H9 (cell line): Measurements from ENCODE around the gene RAB22A. TPM values are rescaled to one million over a fixed set of nuclear protein-coding genes. Genes with fewer than 3 reads are reported as not detected.
A peak's percentile ranks its signal among the peaks of the same experiment; 100 is the strongest.

Source experiments
- DNase-seq: peaks from one replicate; pipeline ENCODE4 v3.0.0-alpha.2; 2017
- H2AFZ ChIP-seq: one replicate; pipeline ENCODE4 v1.6.1; 2013; ENCODE audit warnings: mild to moderate bottlenecking, low read length, control low read depth, moderate library complexity
- H2AK5ac ChIP-seq: 2 replicates; pipeline ENCODE4 v1.6.1; 2013; ENCODE audit warnings: low read length, control low read depth, mixed read lengths; ENCODE audit not compliant: insufficient read length
- H2BK120ac ChIP-seq: one replicate; pipeline ENCODE4 v1.6.1; 2013; ENCODE audit warnings: low read depth, mild to moderate bottlenecking, low read length, control low read depth, inconsistent platforms; ENCODE audit not compliant: poor library complexity, severe bottlenecking
- H2BK12ac ChIP-seq: 2 replicates; pipeline ENCODE4 v1.6.1; 2013; ENCODE audit warnings: low read length, control low read depth, mixed read lengths, low read depth; ENCODE audit not compliant: insufficient read length
- H2BK15ac ChIP-seq: 2 replicates; pipeline ENCODE4 v1.6.1; 2013; ENCODE audit warnings: low read depth, low read length, control low read depth
- H2BK20ac ChIP-seq: one replicate; pipeline ENCODE4 v1.6.1; 2013; ENCODE audit warnings: low read depth, mild to moderate bottlenecking, low read length, control low read depth, inconsistent platforms; ENCODE audit not compliant: poor library complexity, severe bottlenecking
- H2BK5ac ChIP-seq: 2 replicates; pipeline ENCODE4 v1.6.1; 2013; ENCODE audit warnings: low read length, control low read depth, mixed read lengths; ENCODE audit not compliant: insufficient read length
- H3K14ac ChIP-seq: 2 replicates; pipeline ENCODE4 v1.6.1; 2013; ENCODE audit warnings: low read length, control low read depth; ENCODE audit not compliant: insufficient read depth
- H3K18ac ChIP-seq: 2 replicates; pipeline ENCODE4 v1.6.1; 2013; ENCODE audit warnings: low read depth, mild to moderate bottlenecking, mixed read lengths, low read length, control low read depth; ENCODE audit not compliant: insufficient read length
- H3K23ac ChIP-seq: 2 replicates; pipeline ENCODE4 v1.6.1; 2013; ENCODE audit warnings: low read length, control low read depth, mixed read lengths, low read depth; ENCODE audit not compliant: insufficient read length
- H3K23me2 ChIP-seq: 2 replicates; pipeline ENCODE4 v1.6.1; 2013; ENCODE audit warnings: low read depth, mild to moderate bottlenecking, mixed read lengths, low read length, control low read depth; ENCODE audit not compliant: insufficient read length, poor library complexity, severe bottlenecking
- H3K27ac ChIP-seq: 2 replicates; pipeline ENCODE4 v1.5.1; 2013; ENCODE audit warnings: low read length, control low read depth, mixed read lengths, low read depth; ENCODE audit not compliant: insufficient read length
- H3K27me3 ChIP-seq: 2 replicates; pipeline ENCODE4 v1.6.1; 2013; ENCODE audit warnings: low read length, control low read depth, inconsistent platforms; ENCODE audit not compliant: insufficient read depth
- H3K4ac ChIP-seq: 2 replicates; pipeline ENCODE4 v1.6.1; 2013; ENCODE audit warnings: low read depth, mild to moderate bottlenecking, control low read depth, inconsistent platforms, low read length, moderate library complexity
- H3K4me1 ChIP-seq: 2 replicates; pipeline ENCODE4 v1.6.1; 2013; ENCODE audit warnings: low read length, control low read depth, inconsistent platforms; ENCODE audit not compliant: insufficient read depth
- H3K4me2 ChIP-seq: 2 replicates; pipeline ENCODE4 v1.6.1; 2013; ENCODE audit warnings: low read length, control low read depth, mixed read lengths; ENCODE audit not compliant: insufficient read length, insufficient read depth
- H3K56ac ChIP-seq: 2 replicates; pipeline ENCODE4 v1.6.1; 2013; ENCODE audit warnings: low read depth, mild to moderate bottlenecking, mixed read lengths, low read length, control low read depth; ENCODE audit not compliant: insufficient read length
- H3K79me1 ChIP-seq: 2 replicates; pipeline ENCODE4 v1.6.1; 2013; ENCODE audit warnings: low read depth, mild to moderate bottlenecking, moderate library complexity, low read length, control low read depth, inconsistent platforms; ENCODE audit not compliant: insufficient read depth, poor library complexity, severe bottlenecking
- H3K79me2 ChIP-seq: 2 replicates; pipeline ENCODE4 v1.6.1; 2013; ENCODE audit warnings: low read length, control low read depth, inconsistent platforms; ENCODE audit not compliant: insufficient read depth
- H3K9ac ChIP-seq: 2 replicates; pipeline ENCODE4 v1.6.1; 2013; ENCODE audit warnings: low read length, control low read depth, mixed read lengths; ENCODE audit not compliant: insufficient read length; ENCODE audit errors: extremely low read depth
- H3K9me3 ChIP-seq: one replicate; pipeline ENCODE4 v1.6.1; 2013; ENCODE audit warnings: low read depth, low read length, inconsistent platforms; ENCODE audit not compliant: control insufficient read depth
- H3T11ph ChIP-seq: one replicate; pipeline ENCODE4 v1.6.1; 2013; ENCODE audit warnings: mild to moderate bottlenecking, low read length, control low read depth, inconsistent platforms
- H4K20me1 ChIP-seq: one replicate; pipeline ENCODE4 v1.6.1; 2013; ENCODE audit not compliant: control insufficient read depth, insufficient read length, insufficient read depth
- H4K5ac ChIP-seq: 2 replicates; pipeline ENCODE4 v1.6.1; 2013; ENCODE audit warnings: low read depth, mild to moderate bottlenecking, mixed read lengths, low read length, control low read depth; ENCODE audit not compliant: insufficient read length
- H4K8ac ChIP-seq: replicated peaks from 2 replicates; pipeline ENCODE4 v1.6.1; 2013; ENCODE audit warnings: low read length, control low read depth, mixed read lengths, low read depth; ENCODE audit not compliant: insufficient read length
- H4K91ac ChIP-seq: 2 replicates; pipeline ENCODE4 v1.6.1; 2013; ENCODE audit warnings: low read depth, mild to moderate bottlenecking, moderate library complexity, mixed read lengths, low read length, control low read depth; ENCODE audit not compliant: insufficient read length
- H3K27ac Mint-ChIP-seq, 3 experiments: 2 replicates in 2 of 3; 3 replicates in 1 of 3; pipeline ENCODE4 v1.8.0; 2020 to 2021; ENCODE audit warnings: mixed read lengths in 3 of 3, mild to moderate bottlenecking in 1 of 3, moderate library complexity in 1 of 3
- H3K27me3 Mint-ChIP-seq: 2 replicates; pipeline ENCODE4 v1.8.0; 2021; ENCODE audit warnings: low read depth, mild to moderate bottlenecking, moderate library complexity, mixed read lengths
- H3K36me3 Mint-ChIP-seq, 3 experiments: 2 replicates in 2 of 3; 3 replicates in 1 of 3; pipeline ENCODE4 v1.8.0; 2020 to 2021; ENCODE audit warnings: low read depth in 3 of 3, mixed read lengths in 3 of 3; ENCODE audit not compliant: insufficient read depth in 1 of 3
- H3K4me1 Mint-ChIP-seq, 2 experiments: 2 replicates each; pipeline ENCODE4 v1.8.0; 2020; ENCODE audit warnings: mixed read lengths in 2 of 2
- H3K4me3 Mint-ChIP-seq, 2 experiments: 2 replicates in 1 of 2; 3 replicates in 1 of 2; pipeline ENCODE4 v1.8.0; 2020 to 2021; ENCODE audit warnings: mild to moderate bottlenecking in 2 of 2, mixed read lengths in 2 of 2, moderate library complexity in 1 of 2
- H3K9me3 Mint-ChIP-seq, 2 experiments: 2 replicates in 1 of 2; 3 replicates in 1 of 2; pipeline ENCODE4 v1.8.0; 2020; ENCODE audit warnings: mild to moderate bottlenecking in 2 of 2, mixed read lengths in 2 of 2, moderate library complexity in 1 of 2
- WGBS: extraction: QIAGEN DNeasy Blood & Tissue Kit; methylation state at CpG from one replicate; pipeline ENCODE4 v1.1.7; 2013; ENCODE audit warnings: missing lambda C conversion rate, low lambda C conversion rate, mixed read lengths; ENCODE audit not compliant: insufficient read length; ENCODE audit errors: extremely low coverage; 5-methylcytosine and 5-hydroxymethylcytosine counted together
- total RNA-seq: library from RNA; stranded (reverse); gene quantifications from 2 replicates; pipeline ENCODE4 v1.2.1, GENCODE V29; 2021
- TF ChIP-seq, protein P1 (sequence below): fragments of 200-600 bp; sonication (generic); conservative IDR thresholded peaks from 3 replicates; pipeline ENCODE4 v1.8.0; 2021; ENCODE audit warnings: antibody characterized with exemption, mild to moderate bottlenecking

Gene RAB22A
- total RNA-seq, 1 experiment from 2014 or later, result 6.3 TPM

GRCh38 chr20:58407201-58407873, 97.8 kb downstream of the RAB22A start:
- H2AK5ac ChIP-seq, result no peak overlapping the region
- Mint-ChIP-seq H3K27ac (peak overlapping the region in 2 of 3 experiments; percentile 69 to 73; a peak in 3 of 7 replicates), H3K9me3 (peaks cover 0 to 5% of the 10 kb centered on the region in 2 experiments; a peak in 2 of 5 replicates), H3K27me3 (no peaks in the 10 kb centered on the region), H3K36me3 (peaks cover 3 to 5% (median 4%) of the 10 kb centered on the region in 3 experiments; a peak in 5 of 7 replicates), H3K4me1 (peaks cover 26 to 29% of the 10 kb centered on the region in 2 experiments), H3K4me3 (no peak overlapping the region)
- H3K9ac ChIP-seq, result no peak overlapping the region
- DNase-seq, result no peak
- H3K56ac ChIP-seq, result no peak overlapping the region
- H2AFZ ChIP-seq, result no peak overlapping the region
- no peak overlapping the region for H3K4ac ChIP-seq
- H2BK12ac ChIP-seq, result no peak overlapping the region
- H3K14ac ChIP-seq, result no peak overlapping the region
- H3K27ac ChIP-seq, result peak overlapping the region; percentile 57
- peaks cover 7% of the 10 kb centered on the region; the same call in 1 of the 2 replicates for H3K4me1 ChIP-seq
- no peak overlapping the region for H2BK5ac ChIP-seq
- H4K8ac ChIP-seq, result no peak overlapping the region
- no peak overlapping the region for H4K5ac ChIP-seq
- no peaks in the 10 kb centered on the region for H3K27me3 ChIP-seq
- H2BK120ac ChIP-seq, result no peak overlapping the region
- peaks cover 27% of the 10 kb centered on the region for H3K79me2 ChIP-seq
- H3K79me1 ChIP-seq, result no peaks in the 10 kb centered on the region
- no peaks in the 10 kb centered on the region for H4K20me1 ChIP-seq
- H3K23me2 ChIP-seq, result no peaks in the 10 kb centered on the region
- H3K4me2 ChIP-seq, result no peak overlapping the region
- TF ChIP-seq, protein P1, sequence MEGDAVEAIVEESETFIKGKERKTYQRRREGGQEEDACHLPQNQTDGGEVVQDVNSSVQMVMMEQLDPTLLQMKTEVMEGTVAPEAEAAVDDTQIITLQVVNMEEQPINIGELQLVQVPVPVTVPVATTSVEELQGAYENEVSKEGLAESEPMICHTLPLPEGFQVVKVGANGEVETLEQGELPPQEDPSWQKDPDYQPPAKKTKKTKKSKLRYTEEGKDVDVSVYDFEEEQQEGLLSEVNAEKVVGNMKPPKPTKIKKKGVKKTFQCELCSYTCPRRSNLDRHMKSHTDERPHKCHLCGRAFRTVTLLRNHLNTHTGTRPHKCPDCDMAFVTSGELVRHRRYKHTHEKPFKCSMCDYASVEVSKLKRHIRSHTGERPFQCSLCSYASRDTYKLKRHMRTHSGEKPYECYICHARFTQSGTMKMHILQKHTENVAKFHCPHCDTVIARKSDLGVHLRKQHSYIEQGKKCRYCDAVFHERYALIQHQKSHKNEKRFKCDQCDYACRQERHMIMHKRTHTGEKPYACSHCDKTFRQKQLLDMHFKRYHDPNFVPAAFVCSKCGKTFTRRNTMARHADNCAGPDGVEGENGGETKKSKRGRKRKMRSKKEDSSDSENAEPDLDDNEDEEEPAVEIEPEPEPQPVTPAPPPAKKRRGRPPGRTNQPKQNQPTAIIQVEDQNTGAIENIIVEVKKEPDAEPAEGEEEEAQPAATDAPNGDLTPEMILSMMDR, result no peak
- no peaks in the 10 kb centered on the region for H3K9me3 ChIP-seq
- no peak overlapping the region for H4K91ac ChIP-seq
- no peak overlapping the region for H3K23ac ChIP-seq
- no peak overlapping the region for H2BK20ac ChIP-seq
- WGBS, result no CpG with 5 or more reads among the region's 4 CpGs
- no peak overlapping the region for H2BK15ac ChIP-seq
- no peak overlapping the region for H3K18ac ChIP-seq
- H3T11ph ChIP-seq, result no peak overlapping the region
